AG04449 (cell line): ENCODE measurements around the gene TMEM201.

Experiments used
- CTCF ChIA-PET: fragments of 350-600 bp; formaldehyde crosslinking; extraction: SDS; loops from one replicate; lab custom pipeline; 2021; ENCODE audit warnings: antibody characterized with exemption; lab: Yijun Ruan, JAX
- POLR2A ChIA-PET: fragments of 400-600, 350-600 bp; formaldehyde crosslinking; extraction: SDS; loops from one replicate; lab custom pipeline; 2020; ENCODE audit warnings: antibody characterized with exemption, inconsistent platforms; lab: Yijun Ruan, JAX
- DNase-seq: peaks from one replicate; pipeline ENCODE4 v3.0.0-alpha.2; 2010; ENCODE audit warnings: low read depth, low spot score
- H3K4me3 ChIP-seq: 2 replicates; pipeline ENCODE4 v1.5.1; 2011; ENCODE audit warnings: low read depth, mild to moderate bottlenecking, control low read depth, low read length
- TF ChIP-seq, protein P1 (sequence below): IDR thresholded peaks from one replicate; pipeline ENCODE4 v1.5.1; 2011; ENCODE audit warnings: mild to moderate bottlenecking, moderate library complexity, low read length, control low read depth, inconsistent platforms; ENCODE audit not compliant: insufficient read depth; ENCODE audit errors: missing control alignments

TMEM201 gene

DNA sequence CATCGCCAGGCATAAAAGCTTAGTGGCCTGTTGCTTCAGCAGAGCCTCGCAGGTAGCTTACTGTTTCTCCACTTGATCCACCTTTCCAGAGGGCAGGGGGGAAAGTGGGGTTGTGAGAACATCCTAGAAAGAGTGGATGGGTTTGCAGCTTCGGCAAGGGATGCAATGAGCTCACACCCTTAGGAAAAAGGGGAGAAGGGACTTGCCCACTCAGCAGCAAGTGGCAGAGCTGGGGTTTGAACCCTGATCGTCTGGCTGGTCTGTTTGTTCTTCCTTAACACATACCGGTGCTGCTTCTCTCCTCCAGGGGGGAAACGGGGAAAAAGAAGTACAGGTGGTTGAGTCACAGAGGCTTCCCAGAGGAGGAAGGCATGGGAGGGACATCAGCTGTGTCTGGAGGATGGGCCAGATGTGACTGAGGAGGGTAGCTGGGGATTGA, 1.0 kb downstream of the TMEM201 start:
- TF ChIP-seq, protein P1, sequence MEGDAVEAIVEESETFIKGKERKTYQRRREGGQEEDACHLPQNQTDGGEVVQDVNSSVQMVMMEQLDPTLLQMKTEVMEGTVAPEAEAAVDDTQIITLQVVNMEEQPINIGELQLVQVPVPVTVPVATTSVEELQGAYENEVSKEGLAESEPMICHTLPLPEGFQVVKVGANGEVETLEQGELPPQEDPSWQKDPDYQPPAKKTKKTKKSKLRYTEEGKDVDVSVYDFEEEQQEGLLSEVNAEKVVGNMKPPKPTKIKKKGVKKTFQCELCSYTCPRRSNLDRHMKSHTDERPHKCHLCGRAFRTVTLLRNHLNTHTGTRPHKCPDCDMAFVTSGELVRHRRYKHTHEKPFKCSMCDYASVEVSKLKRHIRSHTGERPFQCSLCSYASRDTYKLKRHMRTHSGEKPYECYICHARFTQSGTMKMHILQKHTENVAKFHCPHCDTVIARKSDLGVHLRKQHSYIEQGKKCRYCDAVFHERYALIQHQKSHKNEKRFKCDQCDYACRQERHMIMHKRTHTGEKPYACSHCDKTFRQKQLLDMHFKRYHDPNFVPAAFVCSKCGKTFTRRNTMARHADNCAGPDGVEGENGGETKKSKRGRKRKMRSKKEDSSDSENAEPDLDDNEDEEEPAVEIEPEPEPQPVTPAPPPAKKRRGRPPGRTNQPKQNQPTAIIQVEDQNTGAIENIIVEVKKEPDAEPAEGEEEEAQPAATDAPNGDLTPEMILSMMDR = no peak
- ChIA-PET CTCF (interaction anchor here (0.7 to 1.1 kb wide), 8 partner anchors 9 to 95 kb away, joined by 3 to 7 read pairs (median 4); no protein-coding TSS in a partner anchor), POLR2A (no interaction called here)
- peak overlapping the region; percentile 67 for H3K4me3 ChIP-seq
- no peak for DNase-seq

DNA sequence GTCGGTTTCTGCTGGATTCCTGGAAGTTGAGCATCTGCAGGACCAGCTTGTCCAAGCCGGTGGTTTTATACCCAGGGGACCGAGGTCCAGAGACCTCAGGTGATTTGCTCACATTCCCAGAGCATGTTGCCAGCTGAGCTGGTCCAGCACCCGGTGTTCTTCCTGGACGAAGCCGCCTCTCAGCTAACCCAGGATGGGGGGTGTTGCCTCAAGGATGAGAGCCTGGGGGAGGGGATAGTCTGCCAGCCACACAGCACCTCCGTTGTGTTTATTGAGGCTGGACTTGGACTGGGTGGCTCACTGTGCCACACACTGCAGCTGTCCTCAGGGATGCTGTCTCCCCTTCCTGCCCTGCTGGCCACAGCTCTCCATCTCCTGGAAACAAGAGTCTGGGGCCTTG, 1.5 kb downstream of the TMEM201 start:
- POLR2A ChIA-PET = no interaction called here
- no peak for DNase-seq
- TF ChIP-seq, protein P1 = no peak
- peak overlapping the region; percentile 67 for H3K4me3 ChIP-seq
- CTCF ChIA-PET = interaction anchor here (0.7 to 1.1 kb wide), 7 partner anchors 8 to 96 kb away, joined by 3 to 7 read pairs (median 4); no protein-coding TSS in a partner anchor

DNA sequence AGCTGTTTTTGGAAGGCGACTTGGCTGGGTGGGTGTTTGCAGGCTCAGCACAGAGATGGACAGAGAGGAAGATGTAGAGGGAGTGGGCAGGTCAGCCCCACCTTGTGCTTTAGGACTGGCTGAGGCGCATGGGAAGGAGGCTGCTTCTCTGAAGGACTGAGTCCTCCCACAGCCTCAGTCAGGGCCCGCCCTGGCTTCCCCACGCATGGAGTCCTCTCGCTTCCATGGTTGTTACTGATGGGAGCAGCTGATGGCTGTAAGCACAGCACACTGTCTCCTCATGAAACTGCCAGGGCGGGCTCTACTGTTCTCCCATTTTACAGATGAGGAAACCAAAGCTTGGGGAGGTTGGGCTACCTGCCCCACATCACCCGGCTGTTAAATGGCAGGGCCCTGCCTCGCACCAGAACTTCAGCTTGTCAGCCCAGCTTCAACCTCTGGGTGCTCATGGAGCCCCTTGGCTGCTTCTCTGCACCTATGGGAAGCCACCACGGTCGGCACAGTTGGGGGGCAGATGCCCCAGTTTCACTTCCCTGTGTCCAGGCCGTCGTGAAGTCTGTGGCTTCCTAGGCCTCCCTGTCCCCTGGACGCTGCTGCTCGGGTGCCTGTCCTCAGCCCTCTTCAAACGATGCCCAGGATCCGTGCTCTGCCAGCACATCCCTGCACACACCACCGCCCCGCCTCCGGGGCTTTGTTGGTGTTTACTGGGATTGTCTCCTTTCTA, 2.4 kb downstream of the TMEM201 start:
- H3K4me3 ChIP-seq = no peak overlapping the region
- ChIA-PET POLR2A (no interaction called here), CTCF (interaction anchor here (0.7 to 4.2 kb wide), 2 partner anchors 25 to 35 kb away, joined by 3 to 22 read pairs; no protein-coding TSS in a partner anchor)

DNA sequence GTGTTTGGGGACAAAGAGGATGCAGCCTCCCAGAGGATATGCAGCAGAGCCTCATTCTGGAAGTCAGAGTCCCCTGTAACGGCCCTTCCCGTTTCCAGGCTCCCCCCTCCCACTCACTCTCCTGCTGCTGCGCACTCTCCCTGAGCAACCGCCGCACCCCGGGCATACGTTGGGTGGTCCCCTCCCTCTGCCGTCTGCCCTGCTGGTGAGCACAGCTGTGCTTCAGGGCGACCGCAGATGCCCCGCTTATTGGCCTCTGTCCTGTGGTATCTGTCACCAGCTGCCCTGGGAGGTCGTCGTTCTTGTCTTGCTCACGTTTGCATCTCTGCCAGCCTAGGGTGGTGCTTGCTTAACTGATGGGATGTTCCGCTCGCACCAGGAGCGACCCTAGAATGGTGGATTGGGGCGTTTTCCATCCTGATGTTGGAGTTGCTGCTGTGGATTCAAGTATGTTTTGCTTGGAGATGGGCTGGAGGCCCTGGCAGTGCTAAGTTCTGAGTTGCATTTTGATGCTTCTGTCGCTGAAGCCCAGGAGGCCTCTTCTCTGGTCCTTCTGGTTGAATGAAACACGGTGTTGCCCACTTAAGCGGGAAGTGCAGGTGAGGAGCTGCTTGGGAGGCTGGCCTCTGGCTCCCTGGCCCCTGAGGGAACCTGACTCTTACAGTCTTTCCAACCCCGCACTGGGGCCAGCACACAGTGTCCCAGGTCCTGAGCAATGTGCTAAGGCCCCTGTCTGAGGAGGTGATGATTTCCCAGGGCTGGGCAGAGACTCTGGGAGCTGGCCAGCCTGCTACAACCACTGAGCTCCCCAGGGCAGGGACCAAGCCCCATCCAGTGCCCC, 3.2 kb downstream of the TMEM201 start:
- no peak overlapping the region for H3K4me3 ChIP-seq
- POLR2A ChIA-PET = no interaction called here
- TF ChIP-seq, protein P1 = no peak
- CTCF ChIA-PET = interaction anchor here (0.7 to 4.2 kb wide), 4 partner anchors 24 to 507 kb away, joined by 3 to 22 read pairs (median 3); no protein-coding TSS in a partner anchor
- no peak for DNase-seq

More for the DNA sequence above, 2.4 kb downstream of the TMEM201 start:
- TF ChIP-seq, protein P1 = no peak
- DNase-seq = no peak

DNA sequence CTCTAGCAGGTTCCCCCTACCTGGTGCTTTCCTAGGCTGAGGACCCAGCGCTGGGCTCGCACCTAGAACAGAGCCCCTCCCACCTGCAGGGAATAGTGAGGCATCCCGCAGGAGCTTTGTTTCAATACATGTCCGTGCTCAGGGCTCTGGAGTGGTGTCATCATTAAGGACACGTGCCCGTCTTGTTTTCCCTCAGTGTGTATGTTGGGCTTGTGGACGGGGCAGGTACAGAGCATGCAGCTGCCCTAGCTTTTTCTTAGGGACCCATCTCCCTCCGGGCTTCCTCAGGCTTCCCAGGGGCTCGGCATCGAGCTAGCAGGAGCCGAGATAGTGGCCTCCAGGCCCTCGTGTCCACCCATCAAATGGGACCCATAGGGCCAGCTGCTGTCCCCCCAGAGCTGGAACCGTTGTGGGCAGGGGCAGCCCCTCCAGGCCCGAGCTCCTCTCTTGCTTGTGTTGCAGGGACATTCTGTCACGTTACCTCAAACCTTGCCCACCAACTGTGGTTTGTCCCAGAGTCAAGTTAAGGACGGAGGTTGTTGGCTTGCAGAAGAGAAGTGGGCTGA, 3.9 kb downstream of the TMEM201 start:
- TF ChIP-seq, protein P1 = no peak
- DNase-seq = no peak
- no peak overlapping the region for H3K4me3 ChIP-seq
- ChIA-PET POLR2A (no interaction called here), CTCF (interaction anchor here (1.2 to 4.2 kb wide), 5 partner anchors 8 to 508 kb away, joined by 3 to 22 read pairs (median 5); no protein-coding TSS in a partner anchor)
